Endodermal cell (in vitro differentiated cells): Measurements from ENCODE around the gene OLFML2A. TPM values are rescaled to one million over a fixed set of nuclear protein-coding genes. Genes with fewer than 3 reads are reported as not detected.
"Not testable (repeated sequence)": the region's sequence is repeated elsewhere in the genome, so short reads cannot be mapped to it uniquely, and the experiment has no call there.

ENCODE experiments used
- DNase-seq: peaks from one replicate; pipeline ENCODE4 v3.0.0-alpha.2; 2017
- H3K27ac ChIP-seq: 2 replicates; pipeline ENCODE4 v1.5.1; 2013; ENCODE audit warnings: mild to moderate bottlenecking, low read depth, low read length, moderate library complexity
- H3K27me3 ChIP-seq: 2 replicates; pipeline ENCODE4 v1.6.1; 2013; ENCODE audit warnings: mild to moderate bottlenecking, low read length, moderate library complexity; ENCODE audit not compliant: insufficient read depth, control insufficient read depth, poor library complexity, severe bottlenecking
- H3K36me3 ChIP-seq: 2 replicates; pipeline ENCODE4 v1.7.0; 2013; ENCODE audit warnings: mild to moderate bottlenecking, low read length, moderate library complexity; ENCODE audit not compliant: control insufficient read depth, insufficient read depth
- H3K4me1 ChIP-seq: one replicate; pipeline ENCODE4 v1.7.0; 2013; ENCODE audit warnings: low read length; ENCODE audit not compliant: control insufficient read depth, insufficient read depth
- H3K4me3 ChIP-seq: 2 replicates; pipeline ENCODE4 v1.5.1; 2013; ENCODE audit warnings: mild to moderate bottlenecking, low read length, moderate library complexity
- H3K9ac ChIP-seq: 2 replicates; pipeline ENCODE4 v1.6.1; 2013; ENCODE audit warnings: mild to moderate bottlenecking, low read length, moderate library complexity; ENCODE audit not compliant: poor library complexity, severe bottlenecking; ENCODE audit errors: extremely low read depth
- H3K9me3 ChIP-seq: 2 replicates; pipeline ENCODE4 v1.6.1; 2013; ENCODE audit warnings: mild to moderate bottlenecking, low read length, moderate library complexity; ENCODE audit not compliant: control insufficient read depth
- H3K27ac Mint-ChIP-seq: 2 replicates; pipeline ENCODE4 v1.8.0; 2020; ENCODE audit warnings: mixed read lengths
- H3K27me3 Mint-ChIP-seq: 2 replicates; pipeline ENCODE4 v1.8.0; 2021; ENCODE audit warnings: mild to moderate bottlenecking, mixed read lengths; ENCODE audit not compliant: insufficient read depth
- H3K36me3 Mint-ChIP-seq: 2 replicates; pipeline ENCODE4 v1.8.0; 2020; ENCODE audit warnings: low read depth, mixed read lengths
- H3K4me1 Mint-ChIP-seq: 2 replicates; pipeline ENCODE4 v1.8.0; 2020; ENCODE audit warnings: mixed read lengths
- H3K4me3 Mint-ChIP-seq: 2 replicates; pipeline ENCODE4 v1.8.0; 2020; ENCODE audit warnings: mild to moderate bottlenecking, moderate library complexity, mixed read lengths
- H3K9me3 Mint-ChIP-seq: 2 replicates; pipeline ENCODE4 v1.8.0; 2020; ENCODE audit warnings: mild to moderate bottlenecking, mixed read lengths
- CTCF ChIP-seq: fragments of 200-600 bp; sonication (generic); conservative IDR thresholded peaks from 2 replicates; pipeline ENCODE4 v1.5.0; 2021; ENCODE audit warnings: antibody characterized with exemption, mild to moderate bottlenecking
- WGBS, 2 experiments: methylation state at CpG; one replicate each; pipeline versions ENCODE4 v1.1.5 to v1.1.7; 2013; ENCODE audit warnings: missing lambda C conversion rate in 2 of 2, mixed read lengths in 1 of 2; ENCODE audit not compliant: insufficient coverage in 1 of 2, insufficient read length in 1 of 2; 5-methylcytosine and 5-hydroxymethylcytosine counted together
- total RNA-seq, 2 donors: library from RNA; stranded (reverse); fragmentation: NEBNext Ultra II Directional in 1 of 2; extraction: Animal tissue kit (Norgen Biotek cat#: 25700) in 1 of 2; gene quantifications; 2 replicates in 1 of 2; 3 replicates in 1 of 2; pipeline ENCODE4 v1.2.1, GENCODE V29; 2021

The OLFML2A gene
- total RNA-seq, 2 donors from 2014 or later, result 28.1 to 31.2 TPM

- Mint-ChIP-seq H3K4me3 (no peak overlapping the region), H3K27ac (no peak overlapping the region), H3K9me3 (no peaks in the 10 kb centered on the region), H3K4me1 (peaks cover 9% of the 10 kb centered on the region), H3K36me3 (peaks cover 40% of the 10 kb centered on the region), H3K27me3 (no peaks in the 10 kb centered on the region)
- Histone ChIP-seq H3K27ac (peak overlapping the region; percentile 61), H3K9me3 (no peaks in the 10 kb centered on the region), H3K4me1 (no peaks in the 10 kb centered on the region), H3K9ac (no peak overlapping the region), H3K4me3 (no peak overlapping the region), H3K36me3 (peaks cover 56% of the 10 kb centered on the region), H3K27me3 (no peaks in the 10 kb centered on the region)
- TF ChIP-seq CTCF, result no peak
- no peak for DNase-seq
Observed at GRCh38 chr9:124735121-124735520, 41.8 kb upstream of the OLFML2A start.

GRCh38 chr9:124738075-124738474 lies 38.9 kb upstream of the OLFML2A start:
- not testable (repeated sequence) for H3K27me3 Mint-ChIP-seq, DNase-seq, H3K4me3 ChIP-seq, H3K4me3 Mint-ChIP-seq, H3K9me3 Mint-ChIP-seq, H3K4me1 ChIP-seq, H3K27ac Mint-ChIP-seq, H3K27ac ChIP-seq, H3K9ac ChIP-seq, H3K9me3 ChIP-seq, H3K27me3 ChIP-seq
- H3K4me1 Mint-ChIP-seq, result peaks cover 14% of the 10 kb centered on the region
- peaks cover 40% of the 10 kb centered on the region for H3K36me3 ChIP-seq
- H3K36me3 Mint-ChIP-seq, result peaks cover 19% of the 10 kb centered on the region
- whole genome bisulfite sequencing, 2 experiments, result 96 to 97% methylated on average over 5 to 7 of the region's 7 CpGs

- Mint-ChIP-seq H3K9me3 (no peaks in the 10 kb centered on the region), H3K27me3 (no peaks in the 10 kb centered on the region), H3K27ac (no peak overlapping the region), H3K4me3 (no peak overlapping the region), H3K36me3 (peaks cover 13% of the 10 kb centered on the region), H3K4me1 (peaks cover 11% of the 10 kb centered on the region)
- Histone ChIP-seq H3K4me3 (no peak overlapping the region), H3K4me1 (no peaks in the 10 kb centered on the region), H3K36me3 (peaks cover 31% of the 10 kb centered on the region), H3K9ac (no peak overlapping the region), H3K27ac (no peak overlapping the region), H3K9me3 (no peaks in the 10 kb centered on the region), H3K27me3 (no peaks in the 10 kb centered on the region)
- no peak for DNase-seq
- WGBS, 2 experiments, result 78 to 91% methylated on average over 1 to 2 of the region's 2 CpGs
- no peak for TF ChIP-seq CTCF
Observed at GRCh38 chr9:124739360-124739759, 37.6 kb upstream of the OLFML2A start.

- no peak overlapping the region for H3K27ac Mint-ChIP-seq
- peaks cover 6% of the 10 kb centered on the region for H3K4me1 Mint-ChIP-seq
- no peak overlapping the region for H3K4me3 Mint-ChIP-seq
- no peak overlapping the region for H3K9ac ChIP-seq
- H3K27me3 ChIP-seq, result no peaks in the 10 kb centered on the region
- H3K4me1 ChIP-seq, result no peaks in the 10 kb centered on the region
- no peaks in the 10 kb centered on the region for H3K9me3 Mint-ChIP-seq
- H3K27me3 Mint-ChIP-seq, result no peaks in the 10 kb centered on the region
- peaks cover 13% of the 10 kb centered on the region for H3K36me3 Mint-ChIP-seq
- no peaks in the 10 kb centered on the region for H3K9me3 ChIP-seq
- DNase-seq, result no peak
- no peak overlapping the region for H3K4me3 ChIP-seq
- 97% methylated on average over 4 of the region's 4 CpGs; no CpG with 5 or more reads in 1 of the 2 experiments for WGBS, 2 experiments
- TF ChIP-seq CTCF, result no peak
- no peak overlapping the region for H3K27ac ChIP-seq
- peaks cover 27% of the 10 kb centered on the region for H3K36me3 ChIP-seq
Observed at GRCh38 chr9:124741149-124741548, 35.8 kb upstream of the OLFML2A start.
